ENCODE measurements around the gene NOL6.

DNA sequence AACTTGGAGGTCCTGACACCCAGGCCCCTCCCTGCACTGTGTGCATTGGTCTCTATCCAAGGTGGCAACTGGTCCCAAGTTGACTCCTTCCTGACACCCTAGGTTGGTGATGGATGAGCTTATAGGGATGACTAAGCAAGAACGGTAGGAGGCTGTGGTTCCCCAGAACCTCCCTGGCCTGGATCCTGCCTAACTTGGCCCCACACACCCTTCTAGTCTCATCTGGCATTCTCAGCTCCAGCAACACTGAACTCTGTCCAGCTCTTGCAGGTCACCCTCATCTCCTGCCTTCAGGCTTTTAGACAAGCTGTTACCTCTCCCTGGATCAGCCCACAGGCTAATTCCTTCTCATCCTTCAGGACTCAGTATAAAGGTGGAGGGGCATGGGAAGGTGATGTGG, 42.8 kb downstream of the NOL6 start:
- TF ChIP-seq, protein P1, sequence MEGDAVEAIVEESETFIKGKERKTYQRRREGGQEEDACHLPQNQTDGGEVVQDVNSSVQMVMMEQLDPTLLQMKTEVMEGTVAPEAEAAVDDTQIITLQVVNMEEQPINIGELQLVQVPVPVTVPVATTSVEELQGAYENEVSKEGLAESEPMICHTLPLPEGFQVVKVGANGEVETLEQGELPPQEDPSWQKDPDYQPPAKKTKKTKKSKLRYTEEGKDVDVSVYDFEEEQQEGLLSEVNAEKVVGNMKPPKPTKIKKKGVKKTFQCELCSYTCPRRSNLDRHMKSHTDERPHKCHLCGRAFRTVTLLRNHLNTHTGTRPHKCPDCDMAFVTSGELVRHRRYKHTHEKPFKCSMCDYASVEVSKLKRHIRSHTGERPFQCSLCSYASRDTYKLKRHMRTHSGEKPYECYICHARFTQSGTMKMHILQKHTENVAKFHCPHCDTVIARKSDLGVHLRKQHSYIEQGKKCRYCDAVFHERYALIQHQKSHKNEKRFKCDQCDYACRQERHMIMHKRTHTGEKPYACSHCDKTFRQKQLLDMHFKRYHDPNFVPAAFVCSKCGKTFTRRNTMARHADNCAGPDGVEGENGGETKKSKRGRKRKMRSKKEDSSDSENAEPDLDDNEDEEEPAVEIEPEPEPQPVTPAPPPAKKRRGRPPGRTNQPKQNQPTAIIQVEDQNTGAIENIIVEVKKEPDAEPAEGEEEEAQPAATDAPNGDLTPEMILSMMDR (IDR thresholded peaks at IDR 0.05), result no peak
- no peak for TF ChIP-seq ZFX (IDR thresholded peaks at IDR 0.05; ENCODE audit: borderline replicate concordance)

Measured in 22Rv1 (cell line).